Neural cell (in vitro differentiated cells): ENCODE measurements around the gene SAMD4B.

Experiments
- CTCF ChIP-seq: fragments of 450-650 bp; IDR thresholded peaks from 2 replicates; pipeline ENCODE4 v1.5.1; 2014; ENCODE audit warnings: antibody characterized with exemption, mild to moderate bottlenecking, moderate library complexity; ENCODE audit not compliant: poor library complexity, severe bottlenecking
- EZH2 ChIP-seq: fragments of 200-600, 300-800 bp; shearing (Covaris generic), sonication (generic); IDR thresholded peaks from 2 replicates; pipeline ENCODE4 v1.6.1; 2014; ENCODE audit warnings: antibody characterized with exemption, low read length, borderline replicate concordance, mild to moderate bottlenecking; ENCODE audit not compliant: insufficient read depth, poor library complexity, severe bottlenecking
- MXI1 ChIP-seq: fragments of 450-650 bp; conservative IDR thresholded peaks from 2 replicates; pipeline ENCODE4 v1.6.1; 2014; ENCODE audit warnings: antibody characterized with exemption, mild to moderate bottlenecking; ENCODE audit not compliant: poor library complexity, severe bottlenecking
- POLR2AphosphoS5 ChIP-seq: IDR thresholded peaks from 2 replicates; pipeline ENCODE4 v1.6.1; 2012
- RAD21 ChIP-seq: fragments of 450-650 bp; conservative IDR thresholded peaks from 2 replicates; pipeline ENCODE4 v1.6.1; 2014; ENCODE audit warnings: antibody characterized with exemption, mild to moderate bottlenecking, moderate library complexity
- TF ChIP-seq, protein P1 (sequence below): IDR thresholded peaks from 2 replicates; pipeline ENCODE4 v1.6.1; 2012; ENCODE audit warnings: borderline replicate concordance

DNA sequence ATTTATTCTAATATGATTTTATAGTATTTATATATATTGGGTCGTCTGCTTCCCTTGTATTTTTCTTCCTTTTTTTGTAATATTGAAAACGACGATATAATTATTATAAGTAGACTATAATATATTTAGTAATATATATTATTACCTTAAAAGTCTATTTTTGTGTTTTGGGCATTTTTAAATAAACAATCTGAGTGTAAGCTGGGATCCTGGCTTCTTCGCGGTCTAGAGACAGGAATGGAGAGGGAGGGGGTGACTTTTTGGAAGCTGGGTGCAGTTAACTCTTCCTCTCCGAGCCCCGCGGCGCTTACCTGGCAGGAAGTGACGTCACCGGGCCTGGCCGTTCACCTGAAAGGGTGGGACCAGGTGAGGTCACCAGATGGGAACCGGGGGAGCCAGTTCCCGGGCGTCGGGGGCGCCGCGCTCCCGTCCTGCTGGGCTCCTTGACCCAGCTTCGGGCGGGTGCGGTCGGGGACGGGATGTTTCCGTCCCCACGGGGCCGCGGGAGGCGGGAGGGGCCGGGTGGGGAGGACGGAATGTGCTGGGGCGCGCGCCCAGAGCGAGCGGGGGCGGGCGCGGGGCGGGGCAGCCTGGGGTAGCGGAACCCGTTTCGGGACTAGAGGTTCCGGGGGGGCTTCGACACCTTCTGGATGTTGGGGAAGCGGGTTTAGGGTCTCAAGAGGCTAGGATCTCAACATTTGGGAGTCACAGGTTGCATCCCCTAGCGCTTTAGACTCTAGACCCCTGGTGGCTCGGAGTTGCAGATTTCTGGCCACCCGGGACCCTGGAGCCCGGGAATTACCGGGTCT lies 67.2 kb downstream of the SAMD4B start:
- TF ChIP-seq RAD21 (no peak), CTCF (no peak), EZH2 (no peak), MXI1 (no peak), POLR2AphosphoS5 (no peak)
- TF ChIP-seq, protein P1, sequence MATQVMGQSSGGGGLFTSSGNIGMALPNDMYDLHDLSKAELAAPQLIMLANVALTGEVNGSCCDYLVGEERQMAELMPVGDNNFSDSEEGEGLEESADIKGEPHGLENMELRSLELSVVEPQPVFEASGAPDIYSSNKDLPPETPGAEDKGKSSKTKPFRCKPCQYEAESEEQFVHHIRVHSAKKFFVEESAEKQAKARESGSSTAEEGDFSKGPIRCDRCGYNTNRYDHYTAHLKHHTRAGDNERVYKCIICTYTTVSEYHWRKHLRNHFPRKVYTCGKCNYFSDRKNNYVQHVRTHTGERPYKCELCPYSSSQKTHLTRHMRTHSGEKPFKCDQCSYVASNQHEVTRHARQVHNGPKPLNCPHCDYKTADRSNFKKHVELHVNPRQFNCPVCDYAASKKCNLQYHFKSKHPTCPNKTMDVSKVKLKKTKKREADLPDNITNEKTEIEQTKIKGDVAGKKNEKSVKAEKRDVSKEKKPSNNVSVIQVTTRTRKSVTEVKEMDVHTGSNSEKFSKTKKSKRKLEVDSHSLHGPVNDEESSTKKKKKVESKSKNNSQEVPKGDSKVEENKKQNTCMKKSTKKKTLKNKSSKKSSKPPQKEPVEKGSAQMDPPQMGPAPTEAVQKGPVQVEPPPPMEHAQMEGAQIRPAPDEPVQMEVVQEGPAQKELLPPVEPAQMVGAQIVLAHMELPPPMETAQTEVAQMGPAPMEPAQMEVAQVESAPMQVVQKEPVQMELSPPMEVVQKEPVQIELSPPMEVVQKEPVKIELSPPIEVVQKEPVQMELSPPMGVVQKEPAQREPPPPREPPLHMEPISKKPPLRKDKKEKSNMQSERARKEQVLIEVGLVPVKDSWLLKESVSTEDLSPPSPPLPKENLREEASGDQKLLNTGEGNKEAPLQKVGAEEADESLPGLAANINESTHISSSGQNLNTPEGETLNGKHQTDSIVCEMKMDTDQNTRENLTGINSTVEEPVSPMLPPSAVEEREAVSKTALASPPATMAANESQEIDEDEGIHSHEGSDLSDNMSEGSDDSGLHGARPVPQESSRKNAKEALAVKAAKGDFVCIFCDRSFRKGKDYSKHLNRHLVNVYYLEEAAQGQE = no peak
